HepG2 (cell line): Measurements from ENCODE around the gene C2. TPM values are rescaled to one million over a fixed set of nuclear protein-coding genes. Genes with fewer than 3 reads are reported as not detected.

Source experiments
- BATF2 ChIP-seq: sonication (generic); formaldehyde crosslinking; IDR thresholded peaks from 2 replicates; pipeline ENCODE4 v1.8.0; 2022; ENCODE audit warnings: mild to moderate bottlenecking, missing genetic modification reagents, moderate library complexity
- DDIT3 ChIP-seq: sonication (generic); formaldehyde crosslinking; IDR thresholded peaks from 2 replicates; pipeline ENCODE4 v1.4.0; 2020; ENCODE audit warnings: mild to moderate bottlenecking, missing genetic modification reagents
- E2F5 ChIP-seq: sonication (generic); formaldehyde crosslinking; conservative IDR thresholded peaks from 2 replicates; pipeline ENCODE4 v1.4.0; 2020; ENCODE audit warnings: missing genetic modification reagents
- ERF ChIP-seq: IDR thresholded peaks from 2 replicates; pipeline ENCODE4 v1.6.1; 2018; ENCODE audit warnings: missing biosample characterization, missing genetic modification reagents
- FOXA3 ChIP-seq: IDR thresholded peaks from 2 replicates; pipeline ENCODE4 v1.6.1; 2016; ENCODE audit warnings: missing genetic modification reagents, missing compliant biosample characterization
- FOXK2 ChIP-seq: fragments of 450-650 bp; IDR thresholded peaks from 2 replicates; pipeline ENCODE4 v1.6.1; 2016
- HDAC2 ChIP-seq: sonication (generic); formaldehyde crosslinking; IDR thresholded peaks from 2 replicates; pipeline ENCODE4 v1.4.0; 2020; ENCODE audit warnings: missing genetic modification reagents
- HNRNPH1 ChIP-seq: fragments of 200-400 bp; formaldehyde crosslinking; optimal IDR thresholded peaks from 2 replicates; pipeline ENCODE3; 2017; ENCODE audit warnings: mild to moderate bottlenecking, low read depth, low read length
- KDM3A ChIP-seq: IDR thresholded peaks from 2 replicates; pipeline ENCODE4 v1.6.1; 2018; ENCODE audit warnings: low read depth, missing compliant biosample characterization
- TSC22D2 ChIP-seq: sonication (generic); formaldehyde crosslinking; IDR thresholded peaks from 2 replicates; pipeline ENCODE4 v1.5.1; 2020; ENCODE audit warnings: missing genetic modification reagents, mild to moderate bottlenecking, borderline replicate concordance
- XBP1 ChIP-seq: sonication (generic); formaldehyde crosslinking; IDR thresholded peaks from 2 replicates; pipeline ENCODE4 v1.5.0; 2020; ENCODE audit warnings: missing genetic modification reagents
- ZBTB49 ChIP-seq: sonication (generic); formaldehyde crosslinking; IDR thresholded peaks from 2 replicates; pipeline ENCODE4 v1.4.0; 2020; ENCODE audit warnings: missing genetic modification reagents, borderline replicate concordance
- ZEB1 ChIP-seq: IDR thresholded peaks from 2 replicates; pipeline ENCODE4 v1.6.1; 2012; ENCODE audit warnings: mild to moderate bottlenecking, low read depth, inconsistent platforms; ENCODE audit not compliant: insufficient replicate concordance
- ZNF256 ChIP-seq: sonication (generic); formaldehyde crosslinking; conservative IDR thresholded peaks from 2 replicates; pipeline ENCODE4 v1.4.0; 2020; ENCODE audit warnings: missing genetic modification reagents
- ZNF296 ChIP-seq: sonication (generic); formaldehyde crosslinking; conservative IDR thresholded peaks from 2 replicates; pipeline ENCODE4 v1.5.0; 2020; ENCODE audit warnings: mild to moderate bottlenecking, missing genetic modification reagents
- ZNF562 ChIP-seq: sonication (generic); formaldehyde crosslinking; IDR thresholded peaks from 2 replicates; pipeline ENCODE4 v1.8.0; 2022; ENCODE audit warnings: missing genetic modification reagents, borderline replicate concordance
- ZNF670 ChIP-seq: sonication (generic); formaldehyde crosslinking; IDR thresholded peaks from 2 replicates; pipeline ENCODE4 v1.8.0; 2022; ENCODE audit warnings: mild to moderate bottlenecking, missing genetic modification reagents, borderline replicate concordance
- ZSCAN30 ChIP-seq: sonication (generic); formaldehyde crosslinking; IDR thresholded peaks from 2 replicates; pipeline ENCODE4 v1.5.0; 2020; ENCODE audit warnings: mild to moderate bottlenecking, missing genetic modification reagents
- polyA plus RNA-seq, 8 experiments: library from polyadenylated mRNA; depleted of rRNA in 3 of 8; stranded (reverse) in 7 of 8; unstranded in 1 of 8; fragments of >200 nt; fragmentation: Illumina TruSeq in 4 of 8; extraction: Trizol in 4 of 8; gene quantifications; 2 replicates each; pipeline versions ENCODE4 v1.2.1 to v1.2.3, GENCODE V29; 2011 to 2016; ENCODE audit warnings: low read depth in 4 of 8, missing spikeins in 1 of 8, mixed read lengths in 1 of 8; ENCODE audit not compliant: insufficient read depth in 1 of 8
- total RNA-seq, 5 experiments: library from RNA; depleted of rRNA; stranded (reverse); fragments of >200 nt; fragmentation: Illumina TruSeq; extraction: Trizol; gene quantifications; 2 replicates each; pipeline ENCODE4 v1.2.3, GENCODE V29; 2016; ENCODE audit warnings: low read depth in 1 of 5
- TF ChIP-seq, protein P1 (sequence below): sonication (generic); formaldehyde crosslinking; IDR thresholded peaks from 2 replicates; pipeline ENCODE4 v1.4.0; 2020; ENCODE audit warnings: missing genetic modification reagents
- TF ChIP-seq, protein P2 (sequence below), 2 experiments: sonication (generic) in 1 of 2; formaldehyde crosslinking in 1 of 2; IDR thresholded peaks; 2 replicates each; pipeline versions ENCODE4 v1.4.0 to v1.6.1; 2016 to 2020; ENCODE audit warnings: borderline replicate concordance in 1 of 2, low read depth in 1 of 2, mild to moderate bottlenecking in 1 of 2, missing genetic modification reagents in 1 of 2

C2 gene
- total and polyA plus RNA-seq, 2 of the 13 experiments (the other 11 are each of a cell fraction or from before 2014, with no cell fraction given), result 165 to 307 TPM

- TF ChIP-seq HNRNPH1 (no peak), ZNF562 (CRISPR knock-in tag) (no peak), ZNF256 (CRISPR knock-in tag) (no peak), ZBTB49 (CRISPR knock-in tag) (no peak), TSC22D2 (CRISPR knock-in tag) (no peak), ERF (peak; percentile 56), ZNF670 (CRISPR knock-in tag) (no peak), DDIT3 (CRISPR knock-in tag) (no peak), BATF2 (CRISPR knock-in tag) (no peak), ZSCAN30 (CRISPR knock-in tag) (no peak), HDAC2 (CRISPR knock-in tag) (peak; percentile 18; the same call in 1 of the 2 replicates), ZEB1 (no peak), XBP1 (no peak), ZNF296 (CRISPR knock-in tag) (no peak), KDM3A (no peak), E2F5 (CRISPR knock-in tag) (no peak), FOXK2 (no peak), FOXA3 (CRISPR knock-in tag) (no peak)
- TF ChIP-seq, protein P1, sequence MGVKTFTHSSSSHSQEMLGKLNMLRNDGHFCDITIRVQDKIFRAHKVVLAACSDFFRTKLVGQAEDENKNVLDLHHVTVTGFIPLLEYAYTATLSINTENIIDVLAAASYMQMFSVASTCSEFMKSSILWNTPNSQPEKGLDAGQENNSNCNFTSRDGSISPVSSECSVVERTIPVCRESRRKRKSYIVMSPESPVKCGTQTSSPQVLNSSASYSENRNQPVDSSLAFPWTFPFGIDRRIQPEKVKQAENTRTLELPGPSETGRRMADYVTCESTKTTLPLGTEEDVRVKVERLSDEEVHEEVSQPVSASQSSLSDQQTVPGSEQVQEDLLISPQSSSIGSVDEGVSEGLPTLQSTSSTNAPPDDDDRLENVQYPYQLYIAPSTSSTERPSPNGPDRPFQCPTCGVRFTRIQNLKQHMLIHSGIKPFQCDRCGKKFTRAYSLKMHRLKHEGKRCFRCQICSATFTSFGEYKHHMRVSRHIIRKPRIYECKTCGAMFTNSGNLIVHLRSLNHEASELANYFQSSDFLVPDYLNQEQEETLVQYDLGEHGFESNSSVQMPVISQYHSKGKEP (CRISPR knock-in tag), result no peak
- TF ChIP-seq, protein P2, sequence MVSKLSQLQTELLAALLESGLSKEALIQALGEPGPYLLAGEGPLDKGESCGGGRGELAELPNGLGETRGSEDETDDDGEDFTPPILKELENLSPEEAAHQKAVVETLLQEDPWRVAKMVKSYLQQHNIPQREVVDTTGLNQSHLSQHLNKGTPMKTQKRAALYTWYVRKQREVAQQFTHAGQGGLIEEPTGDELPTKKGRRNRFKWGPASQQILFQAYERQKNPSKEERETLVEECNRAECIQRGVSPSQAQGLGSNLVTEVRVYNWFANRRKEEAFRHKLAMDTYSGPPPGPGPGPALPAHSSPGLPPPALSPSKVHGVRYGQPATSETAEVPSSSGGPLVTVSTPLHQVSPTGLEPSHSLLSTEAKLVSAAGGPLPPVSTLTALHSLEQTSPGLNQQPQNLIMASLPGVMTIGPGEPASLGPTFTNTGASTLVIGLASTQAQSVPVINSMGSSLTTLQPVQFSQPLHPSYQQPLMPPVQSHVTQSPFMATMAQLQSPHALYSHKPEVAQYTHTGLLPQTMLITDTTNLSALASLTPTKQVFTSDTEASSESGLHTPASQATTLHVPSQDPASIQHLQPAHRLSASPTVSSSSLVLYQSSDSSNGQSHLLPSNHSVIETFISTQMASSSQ (IDR thresholded peaks at IDR 0.05; ENCODE audit: low read depth), result no peak
- TF ChIP-seq, protein P2 (CRISPR knock-in tag; IDR thresholded peaks at IDR 0.05; ENCODE audit: borderline replicate concordance), result no peak
These were observed 24.8 kb downstream of the C2 start (continued) for GRCh38 chr6:31952140-31952805.
